ENCODE measurements around the gene MMP24. TPM values are rescaled to one million over a fixed set of nuclear protein-coding genes. Genes with fewer than 3 reads are reported as not detected.

MMP24 gene
- polyA plus RNA-seq, 6 donors from 2014 or later, result 0.05 to 0.09 (median 0.08) TPM; not detected in 1

- Mint-ChIP-seq H3K27ac (peak overlapping the region; percentile 41 to 99 (median 97)), H3K36me3 (peaks cover 7 to 8% of the 10 kb centered on the region in 2 donors), H3K4me1 (peaks cover 26 to 51% (median 39%) of the 10 kb centered on the region in 3 donors), H3K4me3 (peak overlapping the region in 3 of 8 donors; percentile 74 to 96 (median 86)), H3K27me3 (no peaks in the 10 kb centered on the region), H3K9me3 (no peaks in the 10 kb centered on the region)
- ATAC-seq (ENCODE audit: low read depth in 2 of 2) (no peak), DNase-seq (no peak)
Measured at GRCh38 chr20:35279533-35280174, 53.2 kb downstream of the MMP24 start.

- peaks cover 32 to 57% (median 44%) of the 10 kb centered on the region in 3 donors for H3K4me1 Mint-ChIP-seq
- peaks cover 7 to 8% of the 10 kb centered on the region in 2 donors for H3K36me3 Mint-ChIP-seq
- no peaks in the 10 kb centered on the region for H3K27me3 Mint-ChIP-seq
- H3K27ac Mint-ChIP-seq, result peak overlapping the region in 2 of 6 donors; percentile 41 to 97
- DNase-seq (no peak), ATAC-seq (ENCODE audit: low read depth in 2 of 2) (no peak)
- peak overlapping the region in 1 of 8 donors; percentile 96 for H3K4me3 Mint-ChIP-seq
- no peaks in the 10 kb centered on the region for H3K9me3 Mint-ChIP-seq
Measured at GRCh38 chr20:35280523-35280922, 54.0 kb downstream of the MMP24 start.

GRCh38 chr20:35281506-35282101 lies 55.1 kb downstream of the MMP24 start:
- peaks cover 39 to 54% (median 50%) of the 10 kb centered on the region in 3 donors for H3K4me1 Mint-ChIP-seq
- no peaks in the 10 kb centered on the region for H3K9me3 Mint-ChIP-seq
- H3K27ac Mint-ChIP-seq, result peak overlapping the region in 2 of 6 donors; percentile 14 to 83
- DNase-seq, result no peak
- peaks cover 7 to 8% of the 10 kb centered on the region in 2 donors for H3K36me3 Mint-ChIP-seq
- no peaks in the 10 kb centered on the region for H3K27me3 Mint-ChIP-seq
- ATAC-seq (ENCODE audit: low read depth in 2 of 2), result no peak
- no peak overlapping the region for H3K4me3 Mint-ChIP-seq

- ATAC-seq (ENCODE audit: low read depth in 2 of 2) (peak; percentile 3 to 10), DNase-seq (no peak)
Measured at GRCh38 chr20:35283441-35284266, 57.2 kb downstream of the MMP24 start.

GRCh38 chr20:35284267-35284991 lies 57.9 kb downstream of the MMP24 start, which contains the start of gene EIF6:
Gene EIF6, minus strand, starts transcription at chr20:35284772. Its CDS starts 285 bp downstream, at chr20:35284487.
- DNase-seq (peak; percentile 74), ATAC-seq (ENCODE audit: low read depth in 2 of 2) (peak; percentile 86 to 87)
- no peaks in the 10 kb centered on the region for H3K9me3 Mint-ChIP-seq
- peak within 1 kb of the TSS; percentile 88 to 98 (median 96) for H3K27ac Mint-ChIP-seq
- peaks cover 7 to 8% of the 10 kb centered on the region in 2 donors for H3K36me3 Mint-ChIP-seq
- H3K4me3 Mint-ChIP-seq, result peak within 1 kb of the TSS; percentile 87 to 99 (median 94)
- H3K4me1 Mint-ChIP-seq, result peaks cover 32 to 43% (median 38%) of the 10 kb centered on the region in 3 donors
- H3K27me3 Mint-ChIP-seq, result no peaks in the 10 kb centered on the region

More at GRCh38 chr20:35283441-35284266, 57.2 kb downstream of the MMP24 start:
- Mint-ChIP-seq H3K36me3 (peaks cover 7 to 8% of the 10 kb centered on the region in 2 donors), H3K27ac (peak overlapping the region; percentile 88 to 98 (median 95)), H3K4me3 (peak overlapping the region; percentile 87 to 99 (median 94)), H3K27me3 (no peaks in the 10 kb centered on the region), H3K9me3 (no peaks in the 10 kb centered on the region), H3K4me1 (peaks cover 35 to 45% (median 43%) of the 10 kb centered on the region in 3 donors)

- Mint-ChIP-seq H3K9me3 (no peaks in the 10 kb centered on the region), H3K27me3 (peaks cover 0 to 6% (median 0%) of the 10 kb centered on the region in 3 donors), H3K36me3 (peaks cover 2 to 4% of the 10 kb centered on the region in 2 donors), H3K27ac (peak overlapping the region; percentile 77 to 98 (median 96)), H3K4me1 (peaks cover 27 to 35% (median 31%) of the 10 kb centered on the region in 3 donors), H3K4me3 (peak overlapping the region; percentile 87 to 99 (median 94))
- ATAC-seq (ENCODE audit: low read depth in 2 of 2), result no peak
- no peak for DNase-seq
Measured at GRCh38 chr20:35284992-35285805, 58.7 kb downstream of the MMP24 start.

GRCh38 chr20:35285806-35286076 lies 59.3 kb downstream of the MMP24 start:
- ATAC-seq (ENCODE audit: low read depth in 2 of 2) (no peak), DNase-seq (no peak)
- Mint-ChIP-seq H3K27ac (peak overlapping the region in 4 of 6 donors; percentile 43 to 90 (median 72)), H3K27me3 (peaks cover 0 to 7% (median 0%) of the 10 kb centered on the region in 3 donors), H3K36me3 (no peaks in the 10 kb centered on the region), H3K9me3 (no peaks in the 10 kb centered on the region), H3K4me3 (peak overlapping the region; percentile 87 to 99 (median 94)), H3K4me1 (peaks cover 25 to 32% (median 28%) of the 10 kb centered on the region in 3 donors)

GRCh38 chr20:35286077-35286898 lies 59.8 kb downstream of the MMP24 start:
- Mint-ChIP-seq H3K9me3 (no peaks in the 10 kb centered on the region), H3K36me3 (no peaks in the 10 kb centered on the region), H3K27ac (peak overlapping the region in 4 of 6 donors; percentile 43 to 90 (median 72)), H3K4me1 (peaks cover 25 to 32% (median 28%) of the 10 kb centered on the region in 3 donors), H3K27me3 (peaks cover 0 to 13% (median 0%) of the 10 kb centered on the region in 3 donors), H3K4me3 (peak overlapping the region; percentile 74 to 98 (median 92))
- DNase-seq (no peak), ATAC-seq (ENCODE audit: low read depth in 2 of 2) (no peak)

GRCh38 chr20:35286899-35287508 lies 60.5 kb downstream of the MMP24 start:
- Mint-ChIP-seq H3K36me3 (no peaks in the 10 kb centered on the region), H3K27ac (no peak overlapping the region), H3K4me3 (peak overlapping the region in 1 of 8 donors; percentile 44), H3K9me3 (no peaks in the 10 kb centered on the region), H3K4me1 (peaks cover 25 to 31% (median 28%) of the 10 kb centered on the region in 3 donors), H3K27me3 (peaks cover 0 to 13% (median 0%) of the 10 kb centered on the region in 3 donors)
- ATAC-seq (ENCODE audit: low read depth in 2 of 2), result no peak
- no peak for DNase-seq

GRCh38 chr20:35287509-35288324 lies 61.2 kb downstream of the MMP24 start:
- H3K36me3 Mint-ChIP-seq, result no peaks in the 10 kb centered on the region
- H3K9me3 Mint-ChIP-seq, result no peaks in the 10 kb centered on the region
- ATAC-seq (ENCODE audit: low read depth in 2 of 2) (no peak), DNase-seq (no peak)
- no peak overlapping the region for H3K4me3 Mint-ChIP-seq
- no peak overlapping the region for H3K27ac Mint-ChIP-seq
- peaks cover 23 to 26% (median 25%) of the 10 kb centered on the region in 3 donors for H3K4me1 Mint-ChIP-seq
- H3K27me3 Mint-ChIP-seq, result peaks cover 0 to 18% (median 3%) of the 10 kb centered on the region in 3 donors
